ENCODE measurements around the gene INPP5A.

DNA sequence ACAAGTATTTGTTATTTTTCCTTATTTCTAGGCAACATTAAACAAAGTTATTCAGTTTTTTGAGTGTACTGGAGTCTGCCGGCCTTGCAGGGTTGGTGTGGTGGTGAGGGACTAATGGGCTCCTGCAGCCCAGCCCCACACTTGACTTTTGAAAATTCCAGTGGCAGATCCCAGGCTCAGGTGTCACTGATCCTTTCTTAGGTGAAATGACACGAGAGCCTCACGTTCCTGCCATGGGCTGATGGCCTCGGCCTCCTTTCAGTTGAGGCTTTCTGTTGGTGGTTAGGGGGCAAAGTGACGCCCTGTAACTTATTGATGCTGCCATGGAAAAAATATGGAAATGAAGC, 130.4 kb downstream of the INPP5A start:
- TF ChIP-seq, protein P1, sequence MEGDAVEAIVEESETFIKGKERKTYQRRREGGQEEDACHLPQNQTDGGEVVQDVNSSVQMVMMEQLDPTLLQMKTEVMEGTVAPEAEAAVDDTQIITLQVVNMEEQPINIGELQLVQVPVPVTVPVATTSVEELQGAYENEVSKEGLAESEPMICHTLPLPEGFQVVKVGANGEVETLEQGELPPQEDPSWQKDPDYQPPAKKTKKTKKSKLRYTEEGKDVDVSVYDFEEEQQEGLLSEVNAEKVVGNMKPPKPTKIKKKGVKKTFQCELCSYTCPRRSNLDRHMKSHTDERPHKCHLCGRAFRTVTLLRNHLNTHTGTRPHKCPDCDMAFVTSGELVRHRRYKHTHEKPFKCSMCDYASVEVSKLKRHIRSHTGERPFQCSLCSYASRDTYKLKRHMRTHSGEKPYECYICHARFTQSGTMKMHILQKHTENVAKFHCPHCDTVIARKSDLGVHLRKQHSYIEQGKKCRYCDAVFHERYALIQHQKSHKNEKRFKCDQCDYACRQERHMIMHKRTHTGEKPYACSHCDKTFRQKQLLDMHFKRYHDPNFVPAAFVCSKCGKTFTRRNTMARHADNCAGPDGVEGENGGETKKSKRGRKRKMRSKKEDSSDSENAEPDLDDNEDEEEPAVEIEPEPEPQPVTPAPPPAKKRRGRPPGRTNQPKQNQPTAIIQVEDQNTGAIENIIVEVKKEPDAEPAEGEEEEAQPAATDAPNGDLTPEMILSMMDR (IDR thresholded peaks at IDR 0.05; ENCODE audit: poor library complexity): no peak
- TF ChIP-seq EZH2phosphoT487 (IDR thresholded peaks at IDR 0.05; ENCODE audit: low read depth, severe bottlenecking, unreplicated experiment): no peak
